ENCODE data around the gene ZNF426.
"Not testable (repeated sequence)": the region's sequence is repeated elsewhere in the genome, so short reads cannot be mapped to it uniquely, and the experiment has no call there.

The ZNF426 gene

DNA sequence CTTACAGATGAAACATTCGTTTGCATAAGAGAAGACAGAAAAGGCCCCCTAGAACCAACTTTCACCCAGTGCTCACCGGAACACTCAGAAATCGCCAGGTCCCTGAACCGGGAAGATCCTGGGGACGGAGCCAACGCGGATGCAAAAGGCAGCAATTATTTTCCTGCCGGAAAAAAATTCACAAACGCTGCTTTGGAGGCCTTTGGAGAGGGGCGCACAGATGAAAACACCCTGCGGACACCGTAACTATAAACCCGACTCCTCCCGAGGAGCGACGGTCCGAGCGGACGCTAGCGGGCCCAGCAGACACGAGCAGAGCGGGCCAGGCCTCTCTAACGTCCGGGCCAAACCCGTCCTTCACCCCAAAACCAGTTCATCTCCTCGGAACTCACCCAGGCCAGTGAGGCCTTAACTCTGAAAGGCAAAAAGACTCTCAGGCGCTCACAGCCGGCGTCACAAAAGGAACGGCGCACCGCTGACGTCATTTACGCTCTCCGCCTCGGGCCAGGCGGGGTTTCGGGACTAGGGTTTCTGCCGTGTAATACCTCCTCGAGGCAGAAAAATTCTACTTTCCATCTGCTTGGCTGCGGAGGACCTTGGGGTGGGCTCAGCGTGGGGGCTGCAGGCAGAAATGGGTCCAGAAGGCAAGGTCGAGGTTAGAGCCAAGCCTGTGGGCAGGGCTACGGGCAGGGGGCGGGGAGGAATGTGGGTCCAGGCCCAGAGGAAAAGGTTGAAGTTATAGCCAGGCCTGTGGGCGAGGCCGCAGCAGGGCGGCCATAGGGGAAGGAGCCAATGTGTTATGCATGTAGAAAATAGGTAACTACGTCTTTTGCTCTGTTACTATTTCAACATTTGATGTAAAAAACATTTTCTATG lies at the start of gene ZNF426:
Gene ZNF426, minus strand, starts transcription at position 463 of the 876 bp plus-strand sequence. CDS start 2,413 bp downstream, outside the sequence.
- DNase-seq, result peak; percentile 93

DNA sequence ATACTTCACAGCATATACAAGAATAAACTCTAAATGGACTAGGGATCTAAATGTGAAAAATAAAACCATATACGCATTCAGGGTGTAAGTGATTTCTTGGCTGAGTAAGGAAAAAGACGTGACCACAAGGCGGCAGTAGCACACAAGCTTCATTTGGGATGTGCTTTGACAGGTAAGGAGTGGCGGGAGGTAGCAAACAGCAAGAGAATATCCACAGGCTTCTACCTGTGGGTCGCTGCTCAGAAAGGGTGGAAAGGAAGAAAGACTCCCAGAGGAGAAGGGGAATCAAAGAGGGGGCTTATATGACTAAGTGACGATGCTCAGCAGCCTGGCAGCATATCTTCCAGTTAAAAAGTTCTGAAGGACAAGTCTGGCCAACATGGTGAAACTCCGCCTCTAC lies 48.3 kb upstream of the ZNF426 start:
- peak; percentile 85 for DNase-seq

DNA sequence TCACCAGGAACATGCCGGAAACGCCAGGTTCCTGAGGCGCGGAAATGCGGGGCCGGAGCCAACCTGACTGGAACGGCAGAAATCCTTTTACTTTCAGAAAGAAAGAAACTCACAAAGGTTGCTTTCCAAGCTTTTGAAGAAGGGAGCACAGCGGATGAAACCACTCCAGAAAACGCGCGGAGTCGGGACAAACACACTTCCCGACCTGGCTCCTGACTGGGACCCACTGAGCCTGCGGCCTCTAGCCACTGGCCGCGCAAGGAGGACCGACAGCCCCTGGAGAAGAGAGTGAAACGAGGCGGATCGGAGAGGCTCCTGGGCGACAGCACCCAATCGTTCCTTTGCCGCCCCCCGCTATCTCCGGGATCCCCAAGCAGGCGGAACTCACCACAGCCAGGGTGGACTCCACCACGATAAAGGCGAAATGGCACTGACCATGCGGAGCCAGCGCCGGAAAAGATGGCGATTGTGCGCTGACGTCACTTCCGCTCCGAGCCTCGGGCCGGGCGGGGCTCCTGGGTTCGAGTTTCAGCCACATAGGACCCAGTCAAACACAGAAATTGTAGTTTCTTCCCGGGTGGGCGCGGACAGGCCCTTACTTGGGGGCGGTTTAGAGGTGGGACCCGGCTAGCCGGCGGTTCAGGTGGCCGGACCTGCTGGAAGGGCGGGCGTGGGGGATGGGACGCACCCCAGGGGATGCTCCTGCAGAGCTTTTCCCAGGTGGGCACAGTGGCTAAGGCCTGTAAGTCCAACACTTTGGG lies 45.8 kb upstream of the ZNF426 start, which contains the start of gene ZNF121:
Gene ZNF121, minus strand, starts transcription at position 432 of the 761 bp plus-strand sequence. CDS start 16,407 bp downstream, outside the sequence.
- peak; percentile 89 for DNase-seq

DNA sequence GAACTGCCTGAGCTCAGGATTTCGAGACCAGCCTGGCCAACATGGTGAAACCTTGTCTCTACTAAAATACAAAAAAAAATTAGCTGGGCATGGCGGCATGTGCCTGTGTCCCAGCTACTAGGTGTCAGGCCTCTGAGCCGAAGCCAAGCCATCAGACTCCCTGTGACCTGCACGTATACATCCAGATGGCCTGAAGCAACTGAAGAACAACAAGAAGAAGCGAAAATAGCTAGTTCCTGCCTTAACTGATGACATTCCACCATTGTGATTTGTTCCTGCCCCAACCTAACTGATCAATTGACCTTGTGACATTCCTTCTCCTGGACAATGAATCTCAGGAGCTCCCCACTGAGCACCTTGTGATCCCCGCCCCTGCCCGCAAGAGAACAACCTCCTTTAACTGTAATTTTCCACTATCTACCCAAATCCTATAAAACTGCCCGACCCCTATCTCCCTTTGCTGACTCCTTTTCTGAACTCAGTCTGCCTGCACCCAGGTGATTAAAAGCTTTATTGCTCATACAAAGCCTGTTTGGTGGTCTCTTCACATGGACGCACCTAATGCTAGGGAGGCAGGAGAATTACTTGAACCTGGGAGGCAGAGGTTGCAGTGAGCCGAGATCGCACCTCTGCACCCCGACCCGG lies 43.8 kb upstream of the ZNF426 start:
- DNase-seq, result not testable (repeated sequence)

DNA sequence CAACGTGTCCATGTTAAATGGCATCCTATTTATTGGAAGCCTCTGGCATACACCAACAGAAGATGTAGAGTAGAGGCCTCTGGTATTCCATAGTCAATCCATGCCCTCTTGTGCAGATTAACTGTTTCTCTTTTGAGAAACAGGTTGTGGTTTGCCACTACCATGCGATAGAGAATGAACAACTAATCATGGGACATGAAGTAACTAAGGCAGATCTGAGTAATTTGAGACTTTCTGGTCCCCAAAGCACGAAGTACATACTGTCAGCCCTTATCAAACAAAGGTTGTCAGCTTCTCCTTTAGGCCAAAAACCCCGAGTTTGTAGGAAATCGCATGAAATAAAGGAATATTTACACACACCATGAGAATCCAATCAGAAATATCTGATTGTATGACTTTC lies 42.3 kb upstream of the ZNF426 start:
- no peak for DNase-seq

DNA sequence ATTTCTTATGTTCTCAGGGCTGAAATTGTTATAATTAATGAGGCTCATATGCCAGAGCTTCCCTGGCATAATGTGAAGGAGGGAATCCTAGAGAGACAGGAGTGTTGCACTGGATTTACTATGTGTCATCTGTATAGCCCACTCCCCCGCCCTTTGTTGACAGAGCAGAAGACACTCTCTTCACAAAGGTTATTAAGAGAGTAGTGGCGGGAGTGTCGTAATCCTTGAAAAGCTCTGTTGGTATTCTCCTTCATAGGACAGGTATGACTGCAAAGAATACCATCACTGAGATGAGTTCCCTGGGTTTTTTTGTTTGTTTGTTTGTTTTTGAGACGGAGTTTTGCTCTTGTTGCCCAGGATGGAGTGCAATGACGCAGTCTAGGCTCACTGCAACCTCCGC lies 31.8 kb upstream of the ZNF426 start:
- DNase-seq, result no peak

DNA sequence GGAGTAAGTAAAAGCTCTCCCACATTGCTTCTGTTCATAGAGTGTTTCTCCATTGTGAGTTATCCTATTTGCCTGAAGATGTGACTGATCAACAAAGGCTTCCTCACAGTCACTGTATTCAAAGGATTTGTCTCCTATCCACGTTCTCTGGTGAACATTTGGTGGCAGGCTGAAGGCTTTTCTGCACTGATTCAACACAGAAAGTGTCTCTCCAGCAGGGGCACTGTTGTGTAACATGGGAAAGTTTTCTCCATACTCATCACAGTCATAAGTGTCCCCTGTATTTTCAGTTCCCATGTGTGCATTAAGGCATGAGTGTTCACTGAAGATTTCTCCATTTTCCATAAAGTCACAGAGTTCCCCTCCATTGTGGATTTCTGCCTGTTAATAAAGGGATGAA lies 28.3 kb upstream of the ZNF426 start:
- no peak for DNase-seq

DNA sequence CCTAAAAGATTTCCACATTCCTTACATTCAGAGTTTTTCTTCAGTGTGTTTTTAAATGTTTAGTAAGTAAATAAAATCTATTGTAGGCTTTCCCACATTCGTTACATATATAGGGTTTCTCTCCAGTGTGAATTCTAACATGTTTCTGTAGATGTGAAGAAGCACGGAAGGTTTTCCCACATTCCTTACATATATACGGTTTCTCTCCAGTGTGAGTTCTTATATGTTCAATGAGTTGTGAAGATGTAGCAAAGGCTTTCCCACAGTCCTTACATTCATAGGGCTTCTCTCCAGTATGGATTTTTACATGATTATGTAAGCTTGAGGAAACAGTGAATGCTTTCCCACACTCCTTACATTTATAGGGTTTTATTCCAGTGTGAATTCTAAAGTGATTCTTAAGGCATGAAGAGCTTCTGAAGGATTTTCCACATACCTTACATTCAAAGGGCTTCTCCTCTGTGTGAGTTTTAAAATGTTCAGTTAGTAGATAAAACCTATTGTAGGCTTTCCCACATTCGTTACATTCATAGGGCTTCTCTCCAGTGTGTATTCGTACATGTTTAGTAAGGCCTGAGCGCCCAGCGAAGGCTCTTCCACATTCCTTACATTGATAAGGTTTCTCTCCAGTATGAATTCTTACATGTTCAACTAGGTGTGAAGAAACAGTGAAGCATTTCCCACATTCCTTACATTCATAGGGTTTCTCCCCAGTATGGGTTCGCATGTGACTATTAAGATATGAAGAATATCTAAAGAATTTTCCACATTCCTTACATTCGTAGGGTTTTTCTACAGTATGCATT lies 27.7 kb upstream of the ZNF426 start:
- DNase-seq, result no peak

DNA sequence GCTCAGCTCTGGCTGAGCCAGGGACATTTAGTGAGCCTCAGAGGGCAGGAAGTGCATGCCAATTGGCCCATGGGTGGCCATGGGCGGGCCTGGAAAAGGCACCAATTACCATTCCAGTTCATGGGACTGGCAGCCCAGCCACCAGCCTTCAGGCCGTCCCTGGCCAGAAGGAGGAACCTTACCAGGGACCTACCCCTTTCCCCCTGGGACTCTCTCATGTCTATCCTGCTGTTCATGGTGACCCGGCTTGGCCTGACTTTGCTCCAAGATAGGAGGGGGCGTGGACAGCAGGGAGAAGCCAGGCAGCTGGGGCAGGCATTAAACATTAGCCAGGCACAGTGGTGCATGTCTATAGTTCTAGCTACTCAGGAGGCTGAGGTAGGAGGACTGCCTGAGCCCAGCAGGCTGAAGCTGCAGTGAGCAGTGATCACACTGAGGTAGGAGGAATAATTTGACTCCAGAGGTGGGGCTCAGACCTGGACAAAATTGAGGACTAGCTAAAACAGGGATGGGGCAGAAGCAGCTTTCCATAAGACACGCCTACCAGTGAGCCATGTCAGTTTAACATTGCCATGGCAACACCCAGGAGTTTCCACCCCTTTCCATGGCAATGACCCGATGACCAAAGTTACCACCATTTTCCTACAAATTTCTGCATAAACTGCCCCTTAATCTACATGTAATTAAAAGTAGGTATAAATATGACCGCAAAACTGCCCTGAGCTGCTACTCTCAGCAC lies 14.3 kb upstream of the ZNF426 start:
- no peak for DNase-seq

DNA sequence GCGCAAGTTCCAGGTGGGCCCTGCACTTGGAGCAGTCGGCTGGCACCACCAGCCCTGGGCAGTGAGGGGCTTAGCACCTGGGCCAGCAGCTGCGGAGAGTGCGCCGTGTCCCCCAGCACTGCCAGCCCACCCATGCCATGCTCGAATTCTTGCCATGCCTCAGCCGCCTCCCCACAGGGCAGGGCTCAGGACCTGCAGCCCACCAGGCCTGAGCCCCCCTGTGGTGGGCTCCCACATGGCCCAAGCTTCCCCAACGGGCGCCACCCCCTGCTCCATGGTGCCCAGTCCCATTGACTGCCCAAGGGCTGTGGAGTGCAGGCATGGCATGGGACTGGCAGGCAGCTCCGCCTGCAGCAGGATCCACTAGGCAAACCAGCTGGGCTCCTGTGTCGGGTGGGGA lies 9.4 kb upstream of the ZNF426 start:
- no peak for DNase-seq

DNA sequence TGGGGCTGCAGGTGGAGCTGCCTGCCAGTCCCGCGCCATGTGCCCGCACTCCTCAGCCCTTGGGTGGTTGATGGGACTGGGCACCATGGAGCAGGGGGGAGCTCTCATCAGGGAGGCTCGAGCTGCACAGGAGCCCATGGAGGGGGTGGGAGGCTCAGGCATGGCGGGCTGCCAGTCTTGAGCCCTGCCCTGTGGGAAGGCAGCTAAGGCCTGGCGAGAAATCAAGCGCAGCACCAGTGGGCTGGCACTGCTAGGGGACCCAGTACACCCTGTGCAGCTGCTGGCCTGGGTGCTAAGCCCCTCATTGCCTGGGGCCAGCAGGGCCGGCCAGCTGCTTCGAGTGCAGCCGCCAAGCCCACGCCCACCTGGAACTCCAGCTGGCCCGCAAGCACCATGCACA lies 2.8 kb upstream of the ZNF426 start:
- not testable (repeated sequence) for DNase-seq

DNA sequence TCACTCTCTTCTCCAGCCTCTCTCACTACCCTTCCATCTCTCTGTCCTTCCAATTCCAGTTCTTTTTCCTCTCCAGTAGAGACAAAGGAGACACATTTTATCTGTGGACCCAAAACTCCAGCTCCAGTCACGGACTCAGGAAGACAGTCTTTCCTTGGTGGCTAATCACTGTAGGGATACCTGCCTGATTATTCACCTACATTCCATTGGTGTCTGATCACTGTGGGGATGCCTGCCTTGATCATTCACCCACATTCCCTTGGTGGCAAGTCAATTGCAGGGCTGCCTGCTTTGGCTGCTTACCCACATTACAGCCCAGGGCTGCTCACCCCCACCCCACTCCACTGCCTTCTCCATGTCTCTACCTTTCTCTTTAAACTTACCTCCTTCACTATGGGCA lies 1.5 kb upstream of the ZNF426 start:
- DNase-seq, result not testable (repeated sequence)

DNA sequence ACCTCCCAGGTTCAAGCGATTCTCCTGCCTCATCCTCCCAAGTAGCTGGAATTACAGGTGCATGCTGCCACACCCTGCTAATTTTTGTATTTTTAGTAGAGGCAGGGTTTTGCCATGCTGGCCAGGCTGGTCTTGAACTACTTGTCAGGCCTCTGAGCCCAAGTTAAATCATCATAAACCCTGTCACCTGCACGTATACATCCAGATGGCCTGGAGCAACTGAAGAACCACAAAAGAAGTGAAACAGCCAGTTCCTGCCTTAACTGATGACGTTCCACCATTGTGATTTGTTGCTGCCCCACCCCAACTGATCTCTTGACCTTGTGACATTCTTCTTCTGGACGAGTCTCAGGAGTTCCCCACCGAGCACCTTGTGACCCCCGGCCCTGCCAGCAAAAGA lies 756 bp upstream of the ZNF426 start:
- DNase-seq, result not testable (repeated sequence)

DNA sequence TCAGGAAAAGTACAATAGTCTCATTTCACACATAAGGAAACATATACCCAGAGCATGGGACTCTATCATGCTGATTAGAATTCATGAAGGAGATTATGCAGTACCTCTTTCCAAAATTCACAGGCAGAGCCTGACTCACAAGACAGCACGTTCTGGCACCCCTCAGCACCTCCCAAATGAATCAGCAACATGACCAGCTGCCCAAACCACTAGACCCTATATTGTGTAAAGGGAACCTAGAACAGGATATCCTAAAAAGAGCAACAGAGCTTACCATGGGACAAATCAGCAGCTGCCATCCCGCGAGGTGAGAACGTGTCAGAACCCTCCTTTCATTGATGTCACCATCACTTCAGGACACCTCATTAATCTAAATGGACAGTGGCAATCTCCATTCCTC lies 2.5 kb downstream of the ZNF426 start:
- DNase-seq, result no peak

DNA sequence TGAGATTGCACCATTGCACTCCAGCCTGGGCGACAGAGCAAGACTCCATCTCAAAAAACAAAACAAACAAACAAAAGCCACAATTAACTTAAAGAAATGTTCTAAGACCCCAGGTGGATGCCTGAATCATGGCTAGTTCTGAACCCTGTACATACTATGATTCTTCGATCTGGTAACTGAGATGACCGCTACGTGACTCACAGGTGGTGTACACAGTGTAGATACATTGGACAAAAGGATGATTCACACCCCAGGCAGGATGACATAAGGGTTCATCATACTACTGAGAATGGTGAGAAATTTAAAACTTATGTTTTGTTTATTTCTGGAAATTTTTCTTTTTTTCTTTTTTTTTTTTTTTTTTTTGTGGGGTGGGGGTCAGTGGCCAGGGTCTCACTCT lies 6.5 kb downstream of the ZNF426 start:
- DNase-seq, result peak; percentile 25

DNA sequence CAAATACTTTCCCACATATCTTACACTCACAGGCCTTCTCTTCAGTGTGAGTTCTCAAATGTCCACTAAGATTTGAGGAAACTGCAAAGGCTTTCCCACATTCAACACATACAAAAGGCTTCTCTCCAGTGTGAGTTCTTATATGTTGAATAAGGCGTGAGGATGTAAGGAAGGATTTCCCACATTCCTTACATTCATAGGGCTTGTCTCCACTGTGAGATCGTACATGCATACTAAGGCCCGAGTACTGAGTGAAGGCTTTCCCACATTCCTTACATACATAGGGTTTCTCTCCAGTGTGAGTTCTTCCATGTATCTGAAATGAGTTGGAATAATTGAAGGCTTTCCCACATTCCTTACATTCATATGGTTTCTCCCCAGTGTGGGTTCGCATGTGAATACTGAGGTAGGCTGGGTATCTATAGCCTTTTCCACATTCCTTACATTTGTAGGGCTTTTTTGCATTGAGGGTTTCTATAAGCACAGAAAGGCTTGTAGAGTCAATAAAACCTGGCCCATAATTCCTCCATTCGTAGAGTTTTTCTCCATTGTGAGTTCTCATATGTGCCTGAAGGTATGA lies 9.6 kb downstream of the ZNF426 start:
- no peak for DNase-seq

DNA sequence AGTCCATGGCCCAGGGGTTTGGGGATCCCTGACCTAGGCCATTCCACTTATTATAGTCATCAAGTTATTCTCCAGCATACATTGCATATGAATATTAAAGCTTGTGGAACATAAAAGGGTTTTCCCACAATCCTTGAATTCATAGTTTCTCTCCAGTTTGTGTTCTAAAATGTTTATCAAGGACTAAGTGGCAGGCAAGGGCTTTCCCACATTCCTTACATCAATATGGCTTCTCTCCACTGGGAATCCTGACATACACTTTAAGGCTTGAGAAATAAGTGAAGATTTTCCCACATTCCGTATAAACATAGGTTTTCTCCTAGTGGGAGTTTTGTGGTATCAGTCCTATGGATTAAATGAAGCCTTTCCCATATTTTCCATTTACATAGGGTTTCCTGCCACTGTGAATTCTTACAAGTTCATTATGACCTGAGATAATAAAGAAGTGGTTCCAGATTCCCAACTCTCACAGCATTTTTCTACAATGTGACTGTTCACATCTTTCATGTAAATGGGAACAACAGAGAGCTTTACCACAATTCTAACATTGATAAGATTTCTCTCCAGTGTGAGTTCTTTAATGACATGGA lies 14.5 kb downstream of the ZNF426 start:
- no peak for DNase-seq

DNA sequence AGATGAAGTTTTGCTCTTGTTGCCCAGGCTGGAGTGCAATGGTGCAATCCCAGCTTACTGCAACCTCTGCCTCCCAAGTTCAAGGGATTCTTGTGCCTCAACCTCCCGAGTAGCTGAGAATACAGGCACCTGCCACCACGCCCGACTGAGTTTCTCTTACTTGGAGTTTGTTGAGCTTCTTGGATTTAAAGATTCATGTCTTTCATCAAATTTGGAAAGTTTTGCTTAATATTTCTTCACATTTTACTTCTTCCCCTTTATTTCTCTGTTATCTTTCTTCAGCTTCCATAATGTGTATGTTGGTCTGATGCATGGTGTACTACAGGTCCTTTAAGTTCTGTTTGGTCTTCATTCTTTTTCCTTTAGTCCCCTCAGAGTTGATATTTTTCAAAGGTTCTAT lies 31.2 kb downstream of the ZNF426 start:
- DNase-seq, result no peak

DNA sequence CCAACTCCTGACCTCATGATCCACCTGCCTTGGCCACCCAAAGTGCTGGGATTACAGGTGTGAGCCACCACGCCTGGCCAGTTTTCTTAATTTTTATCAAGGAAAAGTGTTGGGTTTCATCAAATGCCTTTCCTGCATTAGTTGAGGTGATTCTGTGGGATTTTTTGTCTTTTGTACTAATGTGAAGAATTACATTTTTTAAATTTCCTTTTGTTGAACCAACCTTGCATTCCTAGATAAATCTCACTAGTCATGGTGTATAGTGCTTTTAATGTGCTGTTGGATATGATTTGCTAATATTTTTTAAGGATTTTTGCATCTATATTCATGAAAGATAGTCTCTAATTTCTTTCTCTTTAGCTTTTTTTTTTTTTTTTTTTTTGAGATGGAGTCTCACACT lies 37.6 kb downstream of the ZNF426 start:
- no peak for DNase-seq

DNA sequence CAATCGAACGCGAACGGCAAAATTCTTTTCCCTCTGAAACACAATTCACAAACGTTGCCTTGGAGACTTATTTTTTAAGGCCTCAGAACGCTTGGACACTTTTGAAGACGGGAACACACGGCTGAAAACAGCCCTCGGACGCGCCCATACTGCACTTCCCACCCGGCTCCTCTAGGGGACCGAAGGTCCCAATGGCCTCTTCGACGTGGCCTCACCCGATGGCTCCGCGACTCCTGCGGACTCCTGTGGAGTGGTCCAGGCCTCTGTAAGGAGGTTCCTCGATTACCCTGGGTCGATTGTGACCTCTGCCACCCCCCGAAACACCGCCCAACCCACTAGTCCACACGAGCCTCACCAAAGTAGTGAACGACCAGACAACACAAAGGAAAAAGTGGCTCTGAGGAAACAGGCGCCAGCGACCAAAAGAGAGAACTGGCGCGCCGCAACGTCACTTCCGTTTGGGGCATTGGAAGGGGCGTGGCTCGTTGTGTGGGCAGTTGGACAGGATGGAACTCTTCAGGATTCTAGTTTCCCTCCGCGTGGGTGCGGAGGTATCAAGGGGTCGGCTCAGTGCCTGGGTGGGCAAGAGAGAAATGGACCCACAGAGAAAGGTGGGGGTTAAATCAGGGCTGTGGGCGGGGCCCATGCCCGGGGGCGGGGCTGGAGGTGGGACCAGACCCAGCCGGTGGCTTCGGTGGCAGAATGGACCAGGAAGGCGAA lies 40.1 kb downstream of the ZNF426 start, which contains the start of gene ZNF560:
Gene ZNF560, minus strand, starts transcription at position 434 of the 720 bp plus-strand sequence. CDS start 23,303 bp downstream, outside the sequence.
- peak; percentile 46 for DNase-seq
